Measurements from ENCODE around the gene NDE1. TPM values are rescaled to one million over a fixed set of nuclear protein-coding genes. Genes with fewer than 3 reads are reported as not detected.

NDE1 gene
- total and polyA plus RNA-seq, 2 of the 4 experiments (the other 2 are of a cell fraction): 22.7 to 29.2 TPM

GRCh38 chr16:15658556-15658955 is 8.5 kb downstream of the NDE1 start:
- H2BK5ac ChIP-seq (ENCODE audit: low read depth, low read length, poor library complexity, severe bottlenecking): no peak overlapping the region
- TF ChIP-seq MAZ (IDR thresholded peaks at IDR 0.05; ENCODE audit: borderline replicate concordance, low read depth, low read length): no peak
- no peak for TF ChIP-seq RAD21 (IDR thresholded peaks at IDR 0.05; ENCODE audit: low read length)
- no peak for TF ChIP-seq POLR2A (IDR thresholded peaks at IDR 0.05; ENCODE audit: low read depth, low read length)
- no peak for TF ChIP-seq ELK1 (IDR thresholded peaks at IDR 0.05; ENCODE audit: borderline replicate concordance, low read depth, low read length)
- no peak for TF ChIP-seq CHD1 (IDR thresholded peaks at IDR 0.05; ENCODE audit: low read depth, low read length)
- TF ChIP-seq MXI1 (IDR thresholded peaks at IDR 0.05; ENCODE audit: borderline replicate concordance, low read depth, low read length): no peak
- TF ChIP-seq RCOR1 (IDR thresholded peaks at IDR 0.05; ENCODE audit: insufficient replicate concordance, low read length): no peak
- no peak for DNase-seq
- intact Hi-C loops (cut with micrococcal nuclease) (no loop called here), dilution Hi-C loops (cut with HindIII; ENCODE audit: low sequenced_read_pairs, unreplicated experiment) (no loop called here), in situ Hi-C loops (cut with MboI; ENCODE audit: low sequenced_read_pairs) (no loop called here)
- no peak overlapping the region for H3K56ac ChIP-seq (ENCODE audit: extremely low read depth, insufficient read depth, low read length)
- no peak for ATAC-seq (ENCODE audit: low read depth)
- H4K5ac ChIP-seq (ENCODE audit: low read depth, low read length): no peak overlapping the region
- no peak overlapping the region for H3K18ac ChIP-seq (ENCODE audit: low read depth, low read length)
- CTCF ChIA-PET: interaction anchor here (0.8 kb wide), 1 partner anchor 16 kb away, joined by 4 read pairs; the partner anchor contains the start of gene MARF1
- H2AK9ac ChIP-seq (replicated peaks; ENCODE audit: low read depth, low read length, poor library complexity): no peak overlapping the region
- H2BK20ac ChIP-seq (ENCODE audit: low read depth, low read length): no peak overlapping the region
- POLR2A ChIA-PET (ENCODE audit: unreplicated experiment): no interaction called here
- H3K9me3 ChIP-seq (ENCODE audit: control insufficient read depth, insufficient read depth, low read length): no peaks in the 10 kb centered on the region
- no peak overlapping the region for H3K23ac ChIP-seq (ENCODE audit: low read depth, low read length)
- no peak overlapping the region for H3K4ac ChIP-seq (ENCODE audit: low read depth, low read length)
- peaks cover 56 to 75% of the 10 kb centered on the region in 2 experiments for H3K79me1 ChIP-seq (ENCODE audit: low read depth in 1 of 2, low read length in 2 of 2)
- H4K20me1 ChIP-seq (ENCODE audit: insufficient read depth, low read length): peaks cover 62% of the 10 kb centered on the region
- no peak overlapping the region for H2AFZ ChIP-seq (replicated peaks; ENCODE audit: low read length, poor library complexity)
- H3K4me3 ChIP-seq (ENCODE audit: insufficient read depth, low read depth, low read length): no peak overlapping the region
- no peak overlapping the region for H4K91ac ChIP-seq (ENCODE audit: insufficient read depth, low read depth, low read length)
- 0 out of 2 replicates have a peak overlapping the region, but pooled peaks have one; percentile 35 for H2AK5ac ChIP-seq (ENCODE audit: low read depth, low read length)
- H3K27ac ChIP-seq (ENCODE audit: insufficient read depth, low read length): no peak overlapping the region
- H3K14ac ChIP-seq (replicated peaks; ENCODE audit: low read depth, low read length): no peak overlapping the region
- BruUV-seq (replicated peaks): no TSS peak
- no peak overlapping the region for H3K4me2 ChIP-seq (ENCODE audit: low read depth, low read length)
- WGBS, 2 experiments (ENCODE audit: extremely low coverage in 2 of 2, insufficient read length in 1 of 2): 100% methylated on average over 1 of the region's 5 CpGs; no CpG with 5 or more reads in 1 of the 2 experiments
- H3K9me1 ChIP-seq (ENCODE audit: insufficient read depth, low read length): peaks cover 21% of the 10 kb centered on the region
- H3K27me3 ChIP-seq (ENCODE audit: control insufficient read depth, insufficient read depth, low read length): no peaks in the 10 kb centered on the region
- H3K36me3 ChIP-seq (ENCODE audit: control insufficient read depth, insufficient read depth, low read length): peaks cover 5% of the 10 kb centered on the region
- H3K4me1 ChIP-seq (ENCODE audit: control insufficient read depth, insufficient read depth, low read length): peaks cover 4% of the 10 kb centered on the region; the same call in 1 of the 2 replicates
- no peak overlapping the region for H3K9ac ChIP-seq (ENCODE audit: low read depth, low read length)
- no peak overlapping the region for H4K8ac ChIP-seq (ENCODE audit: low read depth in 2 of 2, low read length in 2 of 2)
- H2BK120ac ChIP-seq (ENCODE audit: low read depth, low read length): no peak overlapping the region
- no peak overlapping the region for H2BK15ac ChIP-seq (ENCODE audit: low read depth, low read length)

Measured in IMR-90 (cell line).